SU-DHL-6 (cell line): ENCODE data around the gene EPHB1.
"Not testable (repeated sequence)": the region's sequence is repeated elsewhere in the genome, so short reads cannot be mapped to it uniquely, and the experiment has no call there.

Source experiments
- H2AFZ ChIP-seq: fragments of 200-600 bp; sonication (generic); 2 replicates; pipeline ENCODE4 v1.6.1; 2014; ENCODE audit warnings: low read depth, mild to moderate bottlenecking, moderate library complexity, mixed read lengths, antibody characterized with exemption, low read length; ENCODE audit not compliant: severe bottlenecking
- H3F3A ChIP-seq: fragments of 200-600 bp; shearing (Covaris generic); 2 replicates; pipeline ENCODE4 v1.6.0; 2016; ENCODE audit warnings: antibody characterized with exemption, mild to moderate bottlenecking; ENCODE audit not compliant: insufficient read depth
- H3K27ac ChIP-seq: fragments of 200-600 bp; sonication (generic); 2 replicates; pipeline ENCODE4 v1.5.1; 2016; ENCODE audit warnings: low read depth, mild to moderate bottlenecking, low read length, moderate library complexity, mixed read lengths
- H3K27me3 ChIP-seq: fragments of 200-600 bp; sonication (generic), shearing (Covaris generic); 2 replicates; pipeline ENCODE4 v1.6.0; 2014; ENCODE audit warnings: mild to moderate bottlenecking, low read length
- H3K36me3 ChIP-seq: fragments of 200-600 bp; sonication (generic); 2 replicates; pipeline ENCODE4 v1.6.1; 2014; ENCODE audit warnings: mild to moderate bottlenecking, low read length, mixed read lengths
- H3K4me2 ChIP-seq: fragments of 300-600, 200-600 bp; shearing (Covaris generic), sonication (generic); 2 replicates; pipeline ENCODE4 v1.6.0; 2014; ENCODE audit warnings: low read length, low read depth, mild to moderate bottlenecking; ENCODE audit not compliant: poor library complexity, severe bottlenecking
- H3K4me3 ChIP-seq: fragments of 200-600 bp; sonication (generic); 2 replicates; pipeline ENCODE4 v1.5.1; 2014; ENCODE audit warnings: antibody characterized with exemption, low read length, mild to moderate bottlenecking, mixed read lengths; ENCODE audit not compliant: insufficient read depth, poor library complexity, severe bottlenecking
- H3K79me2 ChIP-seq: fragments of 200-600 bp; sonication (generic); 2 replicates; pipeline ENCODE4 v1.6.1; 2014; ENCODE audit warnings: mild to moderate bottlenecking, low read length, moderate library complexity; ENCODE audit not compliant: insufficient read depth
- H3K9ac ChIP-seq: fragments of 200-600 bp; sonication (generic); 2 replicates; pipeline ENCODE4 v1.7.0; 2014; ENCODE audit warnings: mild to moderate bottlenecking, low read length
- H3K9me2 ChIP-seq: fragments of 200-600 bp; sonication (generic); replicated peaks from 2 replicates; pipeline ENCODE4 v1.6.1; 2014; ENCODE audit warnings: low read length; ENCODE audit not compliant: insufficient read depth
- H3K9me3 ChIP-seq: fragments of 200-600 bp; sonication (generic); 2 replicates; pipeline ENCODE4 v1.6.1; 2014; ENCODE audit warnings: low read length, mixed read lengths; ENCODE audit not compliant: insufficient read depth
- H4K20me1 ChIP-seq: fragments of 200-600 bp; sonication (generic); 2 replicates; pipeline ENCODE4 v1.6.1; 2014; ENCODE audit warnings: low read depth, mild to moderate bottlenecking, antibody characterized with exemption, low read length, moderate library complexity, mixed read lengths
- EZH2phosphoT487 ChIP-seq: fragments of 200-600 bp; sonication (generic), shearing (Covaris generic); conservative IDR thresholded peaks from 2 replicates; pipeline ENCODE4 v1.6.1; 2018; ENCODE audit warnings: mild to moderate bottlenecking, antibody characterized with exemption, low read length, moderate library complexity, mixed read lengths
- TF ChIP-seq, protein P1 (sequence below): fragments of 200-600 bp; sonication (generic); IDR thresholded peaks from one replicate; pipeline ENCODE4 v1.5.1; 2017; ENCODE audit warnings: antibody characterized with exemption, mild to moderate bottlenecking, low read length, moderate library complexity; ENCODE audit not compliant: insufficient read depth, poor library complexity, severe bottlenecking

EPHB1 gene

DNA sequence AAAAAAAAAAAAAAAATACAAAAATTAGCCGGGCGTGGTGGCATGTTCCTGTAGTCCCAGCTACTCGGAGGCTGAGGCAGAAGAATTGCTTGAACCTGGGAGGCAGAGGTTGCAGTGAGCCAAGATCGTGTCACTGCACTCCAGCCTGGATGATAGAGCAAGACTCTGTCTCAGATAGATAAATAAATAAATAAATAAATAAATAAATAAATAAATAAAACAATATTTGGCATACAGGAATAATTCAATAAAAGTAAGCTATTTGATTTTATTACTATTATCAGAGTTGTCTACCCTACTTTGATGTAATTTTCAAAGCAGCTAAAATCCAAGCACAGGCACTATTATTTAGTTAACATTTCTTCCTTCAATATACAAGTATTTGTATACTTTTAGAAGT, 319.5 kb downstream of the EPHB1 start:
- H3K4me2 ChIP-seq, H3K27me3 ChIP-seq, H3K27ac ChIP-seq, H3K36me3 ChIP-seq, H3K79me2 ChIP-seq, H3K9me2 ChIP-seq, H2AFZ ChIP-seq, H3K4me3 ChIP-seq, H4K20me1 ChIP-seq, H3K9ac ChIP-seq, H3F3A ChIP-seq, H3K9me3 ChIP-seq: not testable (repeated sequence)

DNA sequence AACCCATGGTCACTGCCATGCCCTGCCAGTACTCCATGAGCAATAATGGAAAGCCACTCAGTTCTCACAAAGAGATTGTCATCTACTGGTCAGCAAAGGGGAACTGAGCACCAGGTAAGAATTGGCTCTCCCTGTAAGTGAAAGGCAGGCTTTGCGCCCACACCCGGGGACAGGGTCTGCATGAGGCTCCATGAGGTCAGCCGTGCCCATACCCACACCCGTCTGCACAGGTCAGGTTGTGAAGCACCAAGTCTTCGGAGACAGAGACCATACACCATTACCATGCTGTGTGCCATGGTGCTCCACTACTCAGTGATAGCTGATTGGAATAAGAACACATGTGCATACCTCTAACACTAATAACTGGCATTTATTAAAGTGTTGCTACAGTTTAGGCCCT, 322.9 kb downstream of the EPHB1 start:
- no peaks in the 10 kb centered on the region for H4K20me1 ChIP-seq
- H3K79me2 ChIP-seq: no peaks in the 10 kb centered on the region
- H2AFZ ChIP-seq: no peak overlapping the region
- H3K9me3 ChIP-seq: no peaks in the 10 kb centered on the region
- H3K9me2 ChIP-seq: no peaks in the 10 kb centered on the region
- H3K4me3 ChIP-seq: no peak overlapping the region
- H3K27me3 ChIP-seq: no peaks in the 10 kb centered on the region
- no peak overlapping the region for H3K27ac ChIP-seq
- no peaks in the 10 kb centered on the region for H3F3A ChIP-seq
- TF ChIP-seq EZH2phosphoT487: no peak
- TF ChIP-seq, protein P1, sequence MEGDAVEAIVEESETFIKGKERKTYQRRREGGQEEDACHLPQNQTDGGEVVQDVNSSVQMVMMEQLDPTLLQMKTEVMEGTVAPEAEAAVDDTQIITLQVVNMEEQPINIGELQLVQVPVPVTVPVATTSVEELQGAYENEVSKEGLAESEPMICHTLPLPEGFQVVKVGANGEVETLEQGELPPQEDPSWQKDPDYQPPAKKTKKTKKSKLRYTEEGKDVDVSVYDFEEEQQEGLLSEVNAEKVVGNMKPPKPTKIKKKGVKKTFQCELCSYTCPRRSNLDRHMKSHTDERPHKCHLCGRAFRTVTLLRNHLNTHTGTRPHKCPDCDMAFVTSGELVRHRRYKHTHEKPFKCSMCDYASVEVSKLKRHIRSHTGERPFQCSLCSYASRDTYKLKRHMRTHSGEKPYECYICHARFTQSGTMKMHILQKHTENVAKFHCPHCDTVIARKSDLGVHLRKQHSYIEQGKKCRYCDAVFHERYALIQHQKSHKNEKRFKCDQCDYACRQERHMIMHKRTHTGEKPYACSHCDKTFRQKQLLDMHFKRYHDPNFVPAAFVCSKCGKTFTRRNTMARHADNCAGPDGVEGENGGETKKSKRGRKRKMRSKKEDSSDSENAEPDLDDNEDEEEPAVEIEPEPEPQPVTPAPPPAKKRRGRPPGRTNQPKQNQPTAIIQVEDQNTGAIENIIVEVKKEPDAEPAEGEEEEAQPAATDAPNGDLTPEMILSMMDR: no peak
- no peak overlapping the region for H3K4me2 ChIP-seq
- H3K9ac ChIP-seq: no peak overlapping the region
- H3K36me3 ChIP-seq: no peaks in the 10 kb centered on the region

GRCh38 chr3:135118792-135119191, 323.7 kb downstream of the EPHB1 start:
- H3F3A ChIP-seq: no peaks in the 10 kb centered on the region
- no peak overlapping the region for H3K9ac ChIP-seq
- no peaks in the 10 kb centered on the region for H3K9me2 ChIP-seq
- H4K20me1 ChIP-seq: no peaks in the 10 kb centered on the region
- TF ChIP-seq EZH2phosphoT487: no peak
- TF ChIP-seq, protein P1: no peak
- no peaks in the 10 kb centered on the region for H3K79me2 ChIP-seq
- no peak overlapping the region for H3K4me3 ChIP-seq
- no peak overlapping the region for H2AFZ ChIP-seq
- H3K4me2 ChIP-seq: no peak overlapping the region
- H3K27ac ChIP-seq: no peak overlapping the region
- H3K27me3 ChIP-seq: no peaks in the 10 kb centered on the region
- no peaks in the 10 kb centered on the region for H3K36me3 ChIP-seq
- H3K9me3 ChIP-seq: no peaks in the 10 kb centered on the region

DNA sequence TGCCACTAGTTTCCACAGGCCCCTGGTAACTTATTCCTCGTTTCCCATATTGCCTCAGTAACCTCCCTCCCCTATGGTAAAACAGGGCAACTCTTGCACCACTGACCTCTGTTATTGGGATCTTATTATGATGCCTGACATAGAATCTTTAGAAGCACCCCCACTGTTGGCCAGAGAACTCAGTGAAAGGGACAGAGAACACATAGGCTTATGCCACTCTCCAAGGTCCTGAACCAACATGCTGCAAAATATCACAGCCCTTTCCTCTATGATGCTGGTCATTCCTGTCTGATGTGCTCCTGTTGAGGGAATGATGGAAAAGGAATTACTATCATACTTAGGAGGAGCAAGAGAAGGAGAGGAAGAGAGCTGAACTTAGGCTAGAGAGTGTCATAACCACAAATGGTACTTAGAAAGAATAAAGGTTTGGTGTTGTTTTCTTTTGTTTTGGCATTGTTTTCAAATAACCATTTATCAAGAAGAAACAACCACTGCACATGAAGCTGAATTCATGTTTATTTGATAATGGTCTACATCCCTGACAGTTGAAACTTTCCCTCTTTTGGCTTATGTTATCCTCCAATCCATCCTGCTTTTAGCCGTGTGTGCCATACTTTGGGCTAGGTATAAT, 330.2 kb downstream of the EPHB1 start:
- no peaks in the 10 kb centered on the region for H3K9me2 ChIP-seq
- no peak overlapping the region for H3K4me2 ChIP-seq
- H3K4me3 ChIP-seq: no peak overlapping the region
- no peak overlapping the region for H3K9ac ChIP-seq
- no peaks in the 10 kb centered on the region for H3K27me3 ChIP-seq
- no peaks in the 10 kb centered on the region for H3K79me2 ChIP-seq
- no peaks in the 10 kb centered on the region for H3K36me3 ChIP-seq
- H3K9me3 ChIP-seq: no peaks in the 10 kb centered on the region
- TF ChIP-seq, protein P1: no peak
- no peak for TF ChIP-seq EZH2phosphoT487
- no peak overlapping the region for H3K27ac ChIP-seq
- no peaks in the 10 kb centered on the region for H3F3A ChIP-seq
- H2AFZ ChIP-seq: no peak overlapping the region
- H4K20me1 ChIP-seq: no peaks in the 10 kb centered on the region
